CD4-positive, alpha-beta T cell treated with Interleukin-4 for 4 hours (primary cell): Measurements from ENCODE around the gene NEURL1B.
A peak's percentile ranks its signal among the peaks of the same experiment; 100 is the strongest.

Experiments
- DNase-seq: peaks from one replicate; pipeline ENCODE4 v3.0.0-alpha.2; 2020

The NEURL1B gene

GRCh38 chr5:172683264-172683644, 42.2 kb downstream of the NEURL1B start:
- DNase-seq = no peak

- peak; percentile 70 for DNase-seq
These were observed 42.8 kb downstream of the NEURL1B start for GRCh38 chr5:172683645-172684471.

GRCh38 chr5:172685091-172685490, 44.0 kb downstream of the NEURL1B start:
- no peak for DNase-seq

GRCh38 chr5:172686111-172686510, 45.0 kb downstream of the NEURL1B start:
- DNase-seq = no peak

GRCh38 chr5:172686539-172687390, 45.7 kb downstream of the NEURL1B start:
- DNase-seq = no peak

- DNase-seq = no peak
These were observed 46.9 kb downstream of the NEURL1B start for GRCh38 chr5:172687940-172688339.

GRCh38 chr5:172688349-172689217, 47.5 kb downstream of the NEURL1B start:
- DNase-seq = no peak

GRCh38 chr5:172689218-172689572, 48.1 kb downstream of the NEURL1B start:
- no peak for DNase-seq

GRCh38 chr5:172689801-172690200, 48.7 kb downstream of the NEURL1B start:
- DNase-seq = no peak

GRCh38 chr5:172690258-172691075, 49.4 kb downstream of the NEURL1B start:
- DNase-seq = no peak

- DNase-seq = no peak
These were observed 50.8 kb downstream of the NEURL1B start for GRCh38 chr5:172691886-172692285.

- no peak for DNase-seq
These were observed 51.4 kb downstream of the NEURL1B start for GRCh38 chr5:172692451-172692850.

GRCh38 chr5:172692981-172693380, 51.9 kb downstream of the NEURL1B start:
- no peak for DNase-seq

GRCh38 chr5:172694061-172694460, 53.0 kb downstream of the NEURL1B start:
- DNase-seq = no peak

GRCh38 chr5:172694541-172694940, 53.5 kb downstream of the NEURL1B start:
- no peak for DNase-seq

- no peak for DNase-seq
These were observed 54.4 kb downstream of the NEURL1B start for GRCh38 chr5:172695232-172696054.

- no peak for DNase-seq
These were observed 55.2 kb downstream of the NEURL1B start for GRCh38 chr5:172696171-172696849.

GRCh38 chr5:172697123-172698121, 56.4 kb downstream of the NEURL1B start:
- peak; percentile 85 for DNase-seq

GRCh38 chr5:172699423-172699822, 58.4 kb downstream of the NEURL1B start:
- no peak for DNase-seq
